ENCODE results near the gene TBC1D10A.

The TBC1D10A gene

DNA sequence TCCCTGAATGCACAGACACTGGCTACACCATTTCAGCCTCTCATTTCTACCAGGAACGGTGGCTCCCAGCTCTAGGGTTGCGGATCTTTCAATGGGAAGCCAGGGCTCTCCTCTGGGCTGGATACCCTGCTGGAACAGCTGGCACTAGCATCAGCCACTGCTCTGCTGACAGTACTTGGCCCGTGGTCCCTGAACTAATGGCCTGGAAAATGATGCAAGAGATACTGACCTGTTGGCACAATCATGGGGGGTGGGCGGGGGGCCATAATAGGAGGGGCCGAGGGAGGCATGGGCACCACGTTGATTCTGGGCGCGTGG is 10.7 kb upstream of the TBC1D10A start:
- Histone ChIP-seq H3K4me3 (ENCODE audit: low read length) (no peak overlapping the region), H3K36me3 (replicated peaks; ENCODE audit: low read depth, low read length) (peaks cover 94% of the 10 kb centered on the region), H3K4me2 (ENCODE audit: low read length) (no peak overlapping the region)

GRCh38 chr22:30336752-30337460 is 10.2 kb upstream of the TBC1D10A start:
- Histone ChIP-seq H3K9ac (ENCODE audit: low read length) (no peak overlapping the region), H3K9me3 (ENCODE audit: insufficient read depth, low read length) (no peaks in the 10 kb centered on the region), H3K4me3 (ENCODE audit: low read length) (no peak overlapping the region), H3K27ac (ENCODE audit: low read length) (no peak overlapping the region), H3K4me1 (ENCODE audit: low read length) (no peaks in the 10 kb centered on the region), H3K79me2 (ENCODE audit: low read length) (no peaks in the 10 kb centered on the region), H3K4me2 (ENCODE audit: low read length) (no peak overlapping the region), H3K36me3 (replicated peaks; ENCODE audit: low read depth, low read length) (peaks cover 92% of the 10 kb centered on the region), H4K20me1 (ENCODE audit: insufficient read depth, low read length) (0 out of 2 replicates have a peak, but pooled peaks cover 4% of the 10 kb centered on the region), H2AFZ (ENCODE audit: low read depth, low read length) (no peak overlapping the region), H3K27me3 (ENCODE audit: low read depth, low read length) (no peaks in the 10 kb centered on the region)
- TF ChIP-seq CTCF (IDR thresholded peaks at IDR 0.05; ENCODE audit: low read depth, low read length) (no peak), EZH2phosphoT487 (IDR thresholded peaks at IDR 0.05; ENCODE audit: low read depth) (no peak)

More for the DNA sequence above, 10.7 kb upstream of the TBC1D10A start:
- no peaks in the 10 kb centered on the region for H3K9me3 ChIP-seq (ENCODE audit: insufficient read depth, low read length)
- no peak overlapping the region for H3K27ac ChIP-seq (ENCODE audit: low read length)
- no peak overlapping the region for H3K9ac ChIP-seq (ENCODE audit: low read length)
- no peak for TF ChIP-seq EZH2phosphoT487 (IDR thresholded peaks at IDR 0.05; ENCODE audit: low read depth)
- TF ChIP-seq CTCF (IDR thresholded peaks at IDR 0.05; ENCODE audit: low read depth, low read length), result no peak
- H3K4me1 ChIP-seq (ENCODE audit: low read length), result no peaks in the 10 kb centered on the region
- no peaks in the 10 kb centered on the region for H3K79me2 ChIP-seq (ENCODE audit: low read length)
- no peak overlapping the region for H2AFZ ChIP-seq (ENCODE audit: low read depth, low read length)
- 0 out of 2 replicates have a peak, but pooled peaks cover 4% of the 10 kb centered on the region for H4K20me1 ChIP-seq (ENCODE audit: insufficient read depth, low read length)
- no peaks in the 10 kb centered on the region for H3K27me3 ChIP-seq (ENCODE audit: low read depth, low read length)

- Histone ChIP-seq H3K4me2 (ENCODE audit: low read length) (no peak overlapping the region), H3K4me1 (ENCODE audit: low read length) (no peaks in the 10 kb centered on the region), H3K79me2 (ENCODE audit: low read length) (no peaks in the 10 kb centered on the region), H3K27ac (ENCODE audit: low read length) (no peak overlapping the region), H3K9me3 (ENCODE audit: insufficient read depth, low read length) (no peaks in the 10 kb centered on the region), H3K4me3 (ENCODE audit: low read length) (no peak overlapping the region), H2AFZ (ENCODE audit: low read depth, low read length) (no peak overlapping the region), H3K36me3 (replicated peaks; ENCODE audit: low read depth, low read length) (peaks cover 77% of the 10 kb centered on the region), H3K27me3 (ENCODE audit: low read depth, low read length) (no peaks in the 10 kb centered on the region), H3K9ac (ENCODE audit: low read length) (no peak overlapping the region), H4K20me1 (ENCODE audit: insufficient read depth, low read length) (0 out of 2 replicates have a peak, but pooled peaks cover 4% of the 10 kb centered on the region)
- no peak for TF ChIP-seq CTCF (IDR thresholded peaks at IDR 0.05; ENCODE audit: low read depth, low read length)
- TF ChIP-seq EZH2phosphoT487 (IDR thresholded peaks at IDR 0.05; ENCODE audit: low read depth), result no peak
Observed at GRCh38 chr22:30335236-30335635, 8.5 kb upstream of the TBC1D10A start.

DNA sequence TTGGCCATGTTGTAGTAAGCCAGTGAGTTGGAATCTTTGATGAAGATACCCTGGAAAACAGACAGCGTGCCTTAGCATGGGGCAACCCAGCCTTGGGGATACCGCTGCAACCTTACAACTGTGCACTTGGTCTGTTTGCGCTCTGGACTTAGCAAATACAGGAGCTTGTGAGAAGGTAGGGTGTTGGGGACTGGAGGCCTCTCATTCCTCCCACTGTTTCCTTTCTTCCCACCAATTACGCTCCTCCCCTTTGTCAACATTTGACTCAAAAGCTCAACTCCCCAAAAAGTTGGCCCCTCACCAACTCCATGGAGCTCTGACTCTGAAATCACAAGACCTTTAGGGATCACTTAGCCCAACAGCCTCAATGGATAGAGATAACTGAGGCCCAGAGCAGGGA is 7.9 kb upstream of the TBC1D10A start:
- peaks cover 71% of the 10 kb centered on the region for H3K36me3 ChIP-seq (replicated peaks; ENCODE audit: low read depth, low read length)
- H3K27ac ChIP-seq (ENCODE audit: low read length), result no peak overlapping the region

More for the DNA sequence above, 7.9 kb upstream of the TBC1D10A start:
- H3K9me3 ChIP-seq (ENCODE audit: insufficient read depth, low read length), result no peaks in the 10 kb centered on the region
- 0 out of 2 replicates have a peak, but pooled peaks cover 4% of the 10 kb centered on the region for H4K20me1 ChIP-seq (ENCODE audit: insufficient read depth, low read length)
- no peaks in the 10 kb centered on the region for H3K4me1 ChIP-seq (ENCODE audit: low read length)
- no peak for TF ChIP-seq CTCF (IDR thresholded peaks at IDR 0.05; ENCODE audit: low read depth, low read length)
- no peak for TF ChIP-seq EZH2phosphoT487 (IDR thresholded peaks at IDR 0.05; ENCODE audit: low read depth)
- H3K79me2 ChIP-seq (ENCODE audit: low read length), result no peaks in the 10 kb centered on the region
- no peak overlapping the region for H3K4me2 ChIP-seq (ENCODE audit: low read length)
- no peak overlapping the region for H3K9ac ChIP-seq (ENCODE audit: low read length)
- no peak overlapping the region for H3K4me3 ChIP-seq (ENCODE audit: low read length)
- no peaks in the 10 kb centered on the region for H3K27me3 ChIP-seq (ENCODE audit: low read depth, low read length)
- no peak overlapping the region for H2AFZ ChIP-seq (ENCODE audit: low read depth, low read length)
